Natural killer cell (primary cell): ENCODE measurements around the gene NFAT5. TPM values are rescaled to one million over a fixed set of nuclear protein-coding genes. Genes with fewer than 3 reads are reported as not detected.

Experiments used
- ATAC-seq, 3 donors: fragments of 150-1000 bp in 2 of 3; fragments of 200-7000 bp in 1 of 3; cut with Tn5 transposase; 1 replicate in 1 of 3; 2 replicates in 2 of 3; pipeline ENCODE4 v1.10.0; 2021; ENCODE audit warnings: mild to moderate bottlenecking in 2 of 3, moderate library complexity in 2 of 3
- DNase-seq, 2 donors: peaks; one replicate each; pipeline versions ENCODE4 v3.0.0 to v3.0.0-alpha.2; 2013 to 2021; ENCODE audit warnings: mixed read lengths in 1 of 2
- H3K27ac ChIP-seq: one replicate; pipeline ENCODE4 v1.5.1; 2013; ENCODE audit warnings: mild to moderate bottlenecking, low read length
- H3K27me3 ChIP-seq: one replicate; pipeline ENCODE4 v1.6.1; 2013; ENCODE audit warnings: low read length; ENCODE audit not compliant: control insufficient read depth, insufficient read depth
- H3K36me3 ChIP-seq: one replicate; pipeline ENCODE4 v1.6.1; 2013; ENCODE audit warnings: low read length; ENCODE audit not compliant: control insufficient read depth, insufficient read depth
- H3K4me1 ChIP-seq: one replicate; pipeline ENCODE4 v1.6.1; 2013; ENCODE audit warnings: low read length; ENCODE audit not compliant: control insufficient read depth, insufficient read depth
- H3K4me3 ChIP-seq: one replicate; pipeline ENCODE4 v1.5.1; 2013; ENCODE audit warnings: low read length
- H3K9me3 ChIP-seq: one replicate; pipeline ENCODE4 v1.6.1; 2013; ENCODE audit warnings: low read length; ENCODE audit not compliant: control insufficient read depth, insufficient read depth
- H3K27ac Mint-ChIP-seq, 2 donors: one replicate each; pipeline ENCODE4 v1.8.0; 2022; ENCODE audit warnings: mild to moderate bottlenecking in 2 of 2, mixed read lengths in 2 of 2, moderate library complexity in 1 of 2
- H3K27me3 Mint-ChIP-seq, 2 donors: one replicate each; pipeline ENCODE4 v1.8.0; 2022; ENCODE audit warnings: low read depth in 2 of 2, mixed read lengths in 2 of 2
- H3K36me3 Mint-ChIP-seq: one replicate; pipeline ENCODE4 v1.8.0; 2022; ENCODE audit warnings: mixed read lengths
- H3K4me1 Mint-ChIP-seq, 2 donors: one replicate each; pipeline ENCODE4 v1.8.0; 2022; ENCODE audit warnings: mixed read lengths in 2 of 2
- H3K4me3 Mint-ChIP-seq: one replicate; pipeline ENCODE4 v1.8.0; 2022; ENCODE audit warnings: mild to moderate bottlenecking, moderate library complexity, mixed read lengths
- H3K9me3 Mint-ChIP-seq, 2 donors: one replicate each; pipeline ENCODE4 v1.8.0; 2022; ENCODE audit warnings: mixed read lengths in 2 of 2
- WGBS: methylation state at CpG from one replicate; pipeline ENCODE4 v1.1.7; 2013; ENCODE audit warnings: missing lambda C conversion rate; ENCODE audit not compliant: insufficient coverage; 5-methylcytosine and 5-hydroxymethylcytosine counted together
- intact Hi-C: fragments of 100-400 bp; cut with micrococcal nuclease; formaldehyde crosslinking; loops from one replicate; pipeline ENCODE4 v1.14.2; 2022
- total RNA-seq, 4 donors: library from RNA; stranded (reverse); fragments of 120-200 nt in 1 of 4; gene quantifications; one replicate each; pipeline versions ENCODE4 v1.2.3 to v1.2.4, GENCODE V29; 2013 to 2022
- TF ChIP-seq, protein P1 (sequence below): fragments of 200-600 bp; IDR thresholded peaks from one replicate; pipeline ENCODE4 v1.8.0; 2022; ENCODE audit warnings: antibody characterized with exemption

NFAT5 gene
- total RNA-seq, 3 donors from 2014 or later (not counting 1 experiment from before 2014, with no cell fraction given): 70.0 to 73.6 (median 70.6) TPM

DNA sequence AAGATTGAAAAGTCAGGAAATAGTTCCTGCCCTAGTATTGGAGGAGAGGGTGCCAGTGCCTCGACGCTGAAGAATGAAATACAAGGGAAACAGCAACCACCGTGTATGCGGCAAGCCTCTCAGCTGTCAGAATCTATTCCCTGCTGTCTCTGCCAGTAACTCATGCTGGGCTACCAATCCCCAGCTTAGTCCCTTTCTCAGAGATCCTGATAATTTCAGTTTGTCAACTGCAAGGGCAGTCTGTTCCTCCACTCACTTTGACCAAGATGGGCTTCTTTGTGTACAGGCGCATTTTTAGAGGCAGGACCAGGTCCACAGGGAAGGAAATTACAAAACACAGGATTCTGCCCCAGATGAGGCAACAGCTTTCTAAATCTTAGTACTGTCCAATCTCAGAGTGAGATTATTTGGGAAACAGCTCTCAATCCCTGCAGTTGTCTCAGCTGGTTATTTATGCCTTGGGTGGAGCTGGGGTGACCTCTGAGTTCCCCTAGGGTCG lies 159.3 kb downstream of the NFAT5 start:
- Mint-ChIP-seq H3K27ac (peak overlapping the region in 1 of 2 donors; percentile 43), H3K27me3 (no peaks in the 10 kb centered on the region)
- H3K27ac ChIP-seq: no peak overlapping the region

GRCh38 chr16:69725480-69726312 lies 159.9 kb downstream of the NFAT5 start:
- TF ChIP-seq, protein P1, sequence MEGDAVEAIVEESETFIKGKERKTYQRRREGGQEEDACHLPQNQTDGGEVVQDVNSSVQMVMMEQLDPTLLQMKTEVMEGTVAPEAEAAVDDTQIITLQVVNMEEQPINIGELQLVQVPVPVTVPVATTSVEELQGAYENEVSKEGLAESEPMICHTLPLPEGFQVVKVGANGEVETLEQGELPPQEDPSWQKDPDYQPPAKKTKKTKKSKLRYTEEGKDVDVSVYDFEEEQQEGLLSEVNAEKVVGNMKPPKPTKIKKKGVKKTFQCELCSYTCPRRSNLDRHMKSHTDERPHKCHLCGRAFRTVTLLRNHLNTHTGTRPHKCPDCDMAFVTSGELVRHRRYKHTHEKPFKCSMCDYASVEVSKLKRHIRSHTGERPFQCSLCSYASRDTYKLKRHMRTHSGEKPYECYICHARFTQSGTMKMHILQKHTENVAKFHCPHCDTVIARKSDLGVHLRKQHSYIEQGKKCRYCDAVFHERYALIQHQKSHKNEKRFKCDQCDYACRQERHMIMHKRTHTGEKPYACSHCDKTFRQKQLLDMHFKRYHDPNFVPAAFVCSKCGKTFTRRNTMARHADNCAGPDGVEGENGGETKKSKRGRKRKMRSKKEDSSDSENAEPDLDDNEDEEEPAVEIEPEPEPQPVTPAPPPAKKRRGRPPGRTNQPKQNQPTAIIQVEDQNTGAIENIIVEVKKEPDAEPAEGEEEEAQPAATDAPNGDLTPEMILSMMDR: no peak
- Histone ChIP-seq H3K36me3 (no peaks in the 10 kb centered on the region), H3K27me3 (no peaks in the 10 kb centered on the region), H3K9me3 (no peaks in the 10 kb centered on the region), H3K4me3 (peak overlapping the region; percentile 60), H3K27ac (peak overlapping the region; percentile 69), H3K4me1 (peaks cover 20% of the 10 kb centered on the region)
- peaks cover 17 to 19% of the 10 kb centered on the region in 2 donors for H3K4me1 Mint-ChIP-seq
- intact Hi-C loops: loop anchor here (2.0 kb wide), 1 partner anchor 29 kb away; the partner anchor contains the start of gene NOB1
- H3K9me3 Mint-ChIP-seq: no peaks in the 10 kb centered on the region
- WGBS: 75% methylated on average over 32 of the region's 32 CpGs
- DNase-seq: no peak
- H3K36me3 Mint-ChIP-seq: no peaks in the 10 kb centered on the region
- peak overlapping the region; percentile 95 for H3K4me3 Mint-ChIP-seq
- peak overlapping the region; percentile 86 to 97 for H3K27ac Mint-ChIP-seq
- no peaks in the 10 kb centered on the region for H3K27me3 Mint-ChIP-seq
- no peak for ATAC-seq

More for the DNA sequence above, 159.3 kb downstream of the NFAT5 start:
- H3K4me1 Mint-ChIP-seq: peaks cover 17 to 19% of the 10 kb centered on the region in 2 donors
- H3K36me3 ChIP-seq: no peaks in the 10 kb centered on the region
- ATAC-seq: no peak
- peaks cover 20% of the 10 kb centered on the region for H3K4me1 ChIP-seq
- no peaks in the 10 kb centered on the region for H3K36me3 Mint-ChIP-seq
- 93% methylated on average over 6 of the region's 6 CpGs for WGBS
- H3K4me3 ChIP-seq: no peak overlapping the region
- intact Hi-C loops: no loop called here
- no peaks in the 10 kb centered on the region for H3K27me3 ChIP-seq
- H3K9me3 Mint-ChIP-seq: no peaks in the 10 kb centered on the region
- no peaks in the 10 kb centered on the region for H3K9me3 ChIP-seq
- peak overlapping the region; percentile 41 for H3K4me3 Mint-ChIP-seq
- DNase-seq: no peak
- TF ChIP-seq, protein P1: no peak

GRCh38 chr16:69726313-69727060 lies 160.7 kb downstream of the NFAT5 start, which contains the start of gene NQO1:
TSS of gene NQO1 (minus strand) at chr16:69726560. CDS start at chr16:69726439, 121 bp downstream.
- Mint-ChIP-seq H3K9me3 (no peaks in the 10 kb centered on the region), H3K36me3 (no peaks in the 10 kb centered on the region), H3K4me3 (peak within 1 kb of the TSS; percentile 95), H3K4me1 (peaks cover 17 to 19% of the 10 kb centered on the region in 2 donors), H3K27ac (peak within 1 kb of the TSS; percentile 86 to 97), H3K27me3 (no peaks in the 10 kb centered on the region)
- Histone ChIP-seq H3K4me3 (peak within 1 kb of the TSS; percentile 60), H3K4me1 (peaks cover 20% of the 10 kb centered on the region), H3K27ac (peak within 1 kb of the TSS; percentile 69), H3K27me3 (no peaks in the 10 kb centered on the region), H3K36me3 (no peaks in the 10 kb centered on the region), H3K9me3 (no peaks in the 10 kb centered on the region)
- WGBS: under 1% methylated on average over 31 of the region's 31 CpGs
- intact Hi-C loops: loop anchor here (2.0 kb wide), 1 partner anchor 28 kb away; the partner anchor contains the start of gene NOB1
- TF ChIP-seq, protein P1: no peak
- DNase-seq (peak; percentile 78 to 85), ATAC-seq (peak; percentile 98 to 99 (median 98))
